Measurements from ENCODE around the gene NFATC2IP. TPM values are rescaled to one million over a fixed set of nuclear protein-coding genes. Genes with fewer than 3 reads are reported as not detected.

The NFATC2IP gene
- total and polyA plus RNA-seq, 9 of the 15 experiments (the other 6 are each of a cell fraction or from before 2014, with no cell fraction given): 15.6 to 106 (median 46.9) TPM

DNA sequence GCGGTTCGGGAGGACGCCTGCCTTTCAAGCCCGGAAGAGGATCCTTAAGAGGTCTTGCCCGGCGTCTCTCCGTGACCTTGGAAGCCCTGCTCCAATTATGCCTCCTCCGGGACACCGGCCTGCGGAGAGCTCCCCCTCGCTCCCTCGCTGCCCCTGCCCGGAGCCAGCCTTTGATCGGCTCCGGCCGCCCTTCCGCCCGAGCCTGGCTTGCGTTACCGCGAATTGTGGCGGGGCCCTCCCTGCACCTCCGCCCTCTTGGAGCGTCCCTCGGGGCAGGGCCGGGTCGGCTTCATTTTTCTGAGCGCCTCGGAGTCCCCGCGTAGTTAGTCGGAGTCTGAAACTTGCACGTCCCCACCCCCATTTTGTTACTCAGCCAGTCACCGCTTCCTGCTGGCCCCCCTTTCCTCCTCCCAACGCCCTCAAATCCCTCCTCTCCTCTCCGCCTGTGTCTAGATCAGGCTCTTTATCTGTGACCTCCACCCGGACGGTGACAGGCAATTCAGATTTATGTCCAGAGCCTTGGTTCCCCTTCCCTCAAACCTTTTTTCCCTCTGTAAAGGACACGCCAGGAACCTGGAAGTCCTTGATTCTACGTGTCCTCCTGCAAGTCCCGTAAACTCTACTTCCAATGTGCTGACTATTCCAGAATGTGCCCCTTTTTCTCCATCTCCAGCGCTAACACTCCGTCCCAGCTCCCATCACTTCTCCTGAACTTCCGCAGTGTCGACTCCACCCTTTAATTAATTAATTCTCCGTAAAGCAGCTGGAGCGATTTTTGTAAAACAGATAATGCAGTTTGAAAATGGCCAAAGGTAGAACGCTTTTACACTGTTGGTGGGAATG, 25.1 kb upstream of the NFATC2IP start (continued):
- TF ChIP-seq, protein P1, sequence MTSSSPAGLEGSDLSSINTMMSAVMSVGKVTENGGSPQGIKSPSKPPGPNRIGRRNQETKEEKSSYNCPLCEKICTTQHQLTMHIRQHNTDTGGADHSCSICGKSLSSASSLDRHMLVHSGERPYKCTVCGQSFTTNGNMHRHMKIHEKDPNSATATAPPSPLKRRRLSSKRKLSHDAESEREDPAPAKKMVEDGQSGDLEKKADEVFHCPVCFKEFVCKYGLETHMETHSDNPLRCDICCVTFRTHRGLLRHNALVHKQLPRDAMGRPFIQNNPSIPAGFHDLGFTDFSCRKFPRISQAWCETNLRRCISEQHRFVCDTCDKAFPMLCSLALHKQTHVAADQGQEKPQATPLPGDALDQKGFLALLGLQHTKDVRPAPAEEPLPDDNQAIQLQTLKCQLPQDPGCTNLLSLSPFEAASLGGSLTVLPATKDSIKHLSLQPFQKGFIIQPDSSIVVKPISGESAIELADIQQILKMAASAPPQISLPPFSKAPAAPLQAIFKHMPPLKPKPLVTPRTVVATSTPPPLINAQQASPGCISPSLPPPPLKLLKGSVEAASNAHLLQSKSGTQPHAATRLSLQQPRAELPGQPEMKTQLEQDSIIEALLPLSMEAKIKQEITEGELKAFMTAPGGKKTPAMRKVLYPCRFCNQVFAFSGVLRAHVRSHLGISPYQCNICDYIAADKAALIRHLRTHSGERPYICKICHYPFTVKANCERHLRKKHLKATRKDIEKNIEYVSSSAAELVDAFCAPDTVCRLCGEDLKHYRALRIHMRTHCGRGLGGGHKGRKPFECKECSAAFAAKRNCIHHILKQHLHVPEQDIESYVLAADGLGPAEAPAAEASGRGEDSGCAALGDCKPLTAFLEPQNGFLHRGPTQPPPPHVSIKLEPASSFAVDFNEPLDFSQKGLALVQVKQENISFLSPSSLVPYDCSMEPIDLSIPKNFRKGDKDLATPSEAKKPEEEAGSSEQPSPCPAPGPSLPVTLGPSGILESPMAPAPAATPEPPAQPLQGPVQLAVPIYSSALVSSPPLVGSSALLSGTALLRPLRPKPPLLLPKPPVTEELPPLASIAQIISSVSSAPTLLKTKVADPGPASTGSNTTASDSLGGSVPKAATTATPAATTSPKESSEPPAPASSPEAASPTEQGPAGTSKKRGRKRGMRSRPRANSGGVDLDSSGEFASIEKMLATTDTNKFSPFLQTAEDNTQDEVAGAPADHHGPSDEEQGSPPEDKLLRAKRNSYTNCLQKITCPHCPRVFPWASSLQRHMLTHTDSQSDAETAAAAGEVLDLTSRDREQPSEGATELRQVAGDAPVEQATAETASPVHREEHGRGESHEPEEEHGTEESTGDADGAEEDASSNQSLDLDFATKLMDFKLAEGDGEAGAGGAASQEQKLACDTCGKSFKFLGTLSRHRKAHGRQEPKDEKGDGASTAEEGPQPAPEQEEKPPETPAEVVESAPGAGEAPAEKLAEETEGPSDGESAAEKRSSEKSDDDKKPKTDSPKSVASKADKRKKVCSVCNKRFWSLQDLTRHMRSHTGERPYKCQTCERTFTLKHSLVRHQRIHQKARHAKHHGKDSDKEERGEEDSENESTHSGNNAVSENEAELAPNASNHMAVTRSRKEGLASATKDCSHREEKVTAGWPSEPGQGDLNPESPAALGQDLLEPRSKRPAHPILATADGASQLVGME (CRISPR knock-in tag; IDR thresholded peaks at IDR 0.05): peak; percentile 59; the same call in 1 of the 2 replicates
- no peak for TF ChIP-seq ZNF696 (CRISPR knock-in tag; conservative IDR thresholded peaks at IDR 0.05)
- TF ChIP-seq NBN (IDR thresholded peaks at IDR 0.05; ENCODE audit: low read depth): peak; percentile 90
- TF ChIP-seq ZNF398 (CRISPR knock-in tag; IDR thresholded peaks at IDR 0.05): no peak
- no peak for TF ChIP-seq PCBP1 (IDR thresholded peaks at IDR 0.05; ENCODE audit: low read depth, low read length, poor library complexity, severe bottlenecking)
- TF ChIP-seq KDM4B (IDR thresholded peaks at IDR 0.05; ENCODE audit: borderline replicate concordance in 2 of 2, low read depth in 1 of 2): peak in 1 of 2 experiments; percentile 79; a peak in 1 of 4 replicates
- TF ChIP-seq RBM34 (IDR thresholded peaks at IDR 0.05; ENCODE audit: borderline replicate concordance, insufficient read depth, low read length): no peak
- TF ChIP-seq, protein P2, sequence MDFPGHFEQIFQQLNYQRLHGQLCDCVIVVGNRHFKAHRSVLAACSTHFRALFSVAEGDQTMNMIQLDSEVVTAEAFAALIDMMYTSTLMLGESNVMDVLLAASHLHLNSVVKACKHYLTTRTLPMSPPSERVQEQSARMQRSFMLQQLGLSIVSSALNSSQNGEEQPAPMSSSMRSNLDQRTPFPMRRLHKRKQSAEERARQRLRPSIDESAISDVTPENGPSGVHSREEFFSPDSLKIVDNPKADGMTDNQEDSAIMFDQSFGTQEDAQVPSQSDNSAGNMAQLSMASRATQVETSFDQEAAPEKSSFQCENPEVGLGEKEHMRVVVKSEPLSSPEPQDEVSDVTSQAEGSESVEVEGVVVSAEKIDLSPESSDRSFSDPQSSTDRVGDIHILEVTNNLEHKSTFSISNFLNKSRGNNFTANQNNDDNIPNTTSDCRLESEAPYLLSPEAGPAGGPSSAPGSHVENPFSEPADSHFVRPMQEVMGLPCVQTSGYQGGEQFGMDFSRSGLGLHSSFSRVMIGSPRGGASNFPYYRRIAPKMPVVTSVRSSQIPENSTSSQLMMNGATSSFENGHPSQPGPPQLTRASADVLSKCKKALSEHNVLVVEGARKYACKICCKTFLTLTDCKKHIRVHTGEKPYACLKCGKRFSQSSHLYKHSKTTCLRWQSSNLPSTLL (IDR thresholded peaks at IDR 0.05): no peak
- TF ChIP-seq SMARCE1 (IDR thresholded peaks at IDR 0.05): peak; percentile 96
- no peak for TF ChIP-seq PURB (CRISPR knock-in tag; IDR thresholded peaks at IDR 0.05; ENCODE audit: low read depth)
- peak; percentile 94 for TF ChIP-seq ESRRA (IDR thresholded peaks at IDR 0.05; ENCODE audit: borderline replicate concordance, low read depth)
- TF ChIP-seq MBD2 (IDR thresholded peaks at IDR 0.05; ENCODE audit: borderline replicate concordance, low read depth): peak; percentile 63
- TF ChIP-seq TAF15 (IDR thresholded peaks at IDR 0.05; ENCODE audit: low read depth, low read length): no peak
- no peak for TF ChIP-seq EWSR1 (IDR thresholded peaks at IDR 0.05; ENCODE audit: borderline replicate concordance, low read depth, partially characterized antibody)
- TF ChIP-seq ZNF143 (CRISPR knock-in tag; IDR thresholded peaks at IDR 0.05): no peak
- no peak for TF ChIP-seq HNRNPK (IDR thresholded peaks at IDR 0.05; ENCODE audit: low read depth, low read length, poor library complexity, severe bottlenecking)
- TF ChIP-seq ZNF707 (CRISPR knock-in tag; conservative IDR thresholded peaks at IDR 0.05): no peak

Data from K562 (cell line).